Esophagus squamous epithelium (tissue), 5 donors: ENCODE results near the gene FSTL4. TPM values are rescaled to one million over a fixed set of nuclear protein-coding genes. Genes with fewer than 3 reads are reported as not detected.

Experiments
- DNase-seq: peaks from one replicate; lab custom pipeline; 2025; lab: John Stamatoyannopoulos, UW
- H3K27ac ChIP-seq, 4 donors: fragments of 200-600 bp; sonication (generic); one replicate each; pipeline ENCODE4 v1.5.1; 2016 to 2019; ENCODE audit warnings: mild to moderate bottlenecking in 1 of 4
- H3K27me3 ChIP-seq, 4 donors: fragments of 200-600 bp; sonication (generic); 1 replicate in 3 of 4; 2 replicates in 1 of 4; pipeline versions ENCODE4 v1.5.1 to v1.6.0; 2017 to 2021; ENCODE audit warnings: antibody characterized with exemption in 1 of 4
- H3K36me3 ChIP-seq, 3 donors: fragments of 200-600 bp; sonication (generic); one replicate each; pipeline ENCODE4 v1.5.1; 2016 to 2019
- H3K4me1 ChIP-seq, 3 donors: fragments of 200-600 bp; sonication (generic); one replicate each; pipeline ENCODE4 v1.5.1; 2017 to 2019
- H3K4me3 ChIP-seq, 4 donors: fragments of 200-600 bp; sonication (generic); 1 replicate in 3 of 4; 2 replicates in 1 of 4; pipeline ENCODE4 v1.5.1; 2016 to 2019; ENCODE audit warnings: mild to moderate bottlenecking in 2 of 4, moderate library complexity in 1 of 4
- H3K9me3 ChIP-seq, 3 donors: fragments of 200-600 bp; sonication (generic); one replicate each; pipeline ENCODE4 v1.5.1; 2016 to 2019
- POLR2A ChIP-seq, 4 donors: fragments of 450-650 bp; IDR thresholded peaks; one replicate each; pipeline ENCODE4 v1.6.1; 2017; ENCODE audit warnings: antibody characterized with exemption in 4 of 4, mild to moderate bottlenecking in 4 of 4, moderate library complexity in 3 of 4
- WGBS, 2 donors: methylation state at CpG; one replicate each; pipeline ENCODE4 v1.1.5; 2018; 5-methylcytosine and 5-hydroxymethylcytosine counted together
- intact Hi-C: fragments of 100-400 bp; cut with DNase I; formaldehyde crosslinking; loops from one replicate; pipeline ENCODE4 v1.15.0; 2022
- total RNA-seq, 4 donors: library from RNA; depleted of rRNA; stranded (reverse); fragments of >200 nt; gene quantifications; one replicate each; pipeline ENCODE4 v1.1.0, GENCODE V29; 2016
- TF ChIP-seq, protein P1 (sequence below), 6 experiments: fragments of 450-650 bp in 4 of 6; fragments of 200-600 bp in 2 of 6; sonication (generic) in 2 of 6; IDR thresholded peaks; one replicate each; pipeline ENCODE4 v1.5.1; 2016 to 2019; ENCODE audit warnings: antibody characterized with exemption in 6 of 6, mild to moderate bottlenecking in 4 of 6, moderate library complexity in 4 of 6
- donor health status: DM: yes; HTN: yes; CAD: no.

Gene FSTL4
- total RNA-seq, 4 donors from 2014 or later = 0.53 to 4.1 (median 1.4) TPM

DNA sequence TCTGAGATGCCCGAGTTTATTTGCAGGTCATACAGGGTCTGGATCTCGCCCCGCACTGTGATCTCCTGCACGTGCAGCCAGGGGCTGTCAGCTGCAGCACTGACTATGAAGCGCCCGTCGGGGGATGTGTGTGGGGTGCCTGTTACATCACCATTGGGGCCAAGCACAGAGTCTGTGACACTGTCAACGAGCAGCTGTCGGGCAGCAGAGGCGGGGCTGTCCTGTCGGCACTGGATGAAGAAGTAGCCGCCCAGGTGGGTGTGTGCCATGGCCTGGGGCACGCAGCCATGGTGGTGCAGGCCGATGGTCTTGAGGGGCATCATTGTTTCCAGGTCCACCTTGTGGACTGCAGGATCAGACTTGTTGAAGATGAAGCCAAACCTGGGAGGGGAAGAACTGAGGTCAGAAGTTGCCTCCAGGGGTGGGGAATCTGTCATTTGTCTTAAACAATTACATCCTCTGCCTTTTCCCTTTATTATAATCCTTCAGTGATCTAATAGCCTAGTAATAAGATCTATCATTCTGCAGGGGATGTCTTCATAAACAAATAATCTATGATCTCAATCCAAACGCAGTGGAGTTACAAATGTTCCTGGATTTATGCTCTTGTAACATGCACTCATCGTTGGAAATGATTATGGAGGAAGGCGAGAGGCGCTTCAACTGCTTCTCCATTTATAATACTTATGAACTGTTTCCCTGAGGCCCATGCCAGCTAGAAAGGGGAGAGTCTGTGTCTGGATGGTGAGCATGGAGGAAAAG lies 412.7 kb downstream of the FSTL4 start:
- no peaks in the 10 kb centered on the region for H3K36me3 ChIP-seq
- peaks cover 0 to 11% (median 0%) of the 10 kb centered on the region in 4 donors for H3K27me3 ChIP-seq
- no peak overlapping the region for H3K4me3 ChIP-seq
- WGBS, 2 donors = 44 to 71% methylated on average over 4 to 7 of the region's 18 CpGs
- H3K9me3 ChIP-seq = no peaks in the 10 kb centered on the region
- TF ChIP-seq, protein P1, sequence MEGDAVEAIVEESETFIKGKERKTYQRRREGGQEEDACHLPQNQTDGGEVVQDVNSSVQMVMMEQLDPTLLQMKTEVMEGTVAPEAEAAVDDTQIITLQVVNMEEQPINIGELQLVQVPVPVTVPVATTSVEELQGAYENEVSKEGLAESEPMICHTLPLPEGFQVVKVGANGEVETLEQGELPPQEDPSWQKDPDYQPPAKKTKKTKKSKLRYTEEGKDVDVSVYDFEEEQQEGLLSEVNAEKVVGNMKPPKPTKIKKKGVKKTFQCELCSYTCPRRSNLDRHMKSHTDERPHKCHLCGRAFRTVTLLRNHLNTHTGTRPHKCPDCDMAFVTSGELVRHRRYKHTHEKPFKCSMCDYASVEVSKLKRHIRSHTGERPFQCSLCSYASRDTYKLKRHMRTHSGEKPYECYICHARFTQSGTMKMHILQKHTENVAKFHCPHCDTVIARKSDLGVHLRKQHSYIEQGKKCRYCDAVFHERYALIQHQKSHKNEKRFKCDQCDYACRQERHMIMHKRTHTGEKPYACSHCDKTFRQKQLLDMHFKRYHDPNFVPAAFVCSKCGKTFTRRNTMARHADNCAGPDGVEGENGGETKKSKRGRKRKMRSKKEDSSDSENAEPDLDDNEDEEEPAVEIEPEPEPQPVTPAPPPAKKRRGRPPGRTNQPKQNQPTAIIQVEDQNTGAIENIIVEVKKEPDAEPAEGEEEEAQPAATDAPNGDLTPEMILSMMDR (IDR thresholded peaks at IDR 0.05) = no peak
- TF ChIP-seq POLR2A (IDR thresholded peaks at IDR 0.05) = no peak
- no peak for DNase-seq
- no peaks in the 10 kb centered on the region for H3K4me1 ChIP-seq
- no peak overlapping the region for H3K27ac ChIP-seq
- intact Hi-C loops = no loop called here

DNA sequence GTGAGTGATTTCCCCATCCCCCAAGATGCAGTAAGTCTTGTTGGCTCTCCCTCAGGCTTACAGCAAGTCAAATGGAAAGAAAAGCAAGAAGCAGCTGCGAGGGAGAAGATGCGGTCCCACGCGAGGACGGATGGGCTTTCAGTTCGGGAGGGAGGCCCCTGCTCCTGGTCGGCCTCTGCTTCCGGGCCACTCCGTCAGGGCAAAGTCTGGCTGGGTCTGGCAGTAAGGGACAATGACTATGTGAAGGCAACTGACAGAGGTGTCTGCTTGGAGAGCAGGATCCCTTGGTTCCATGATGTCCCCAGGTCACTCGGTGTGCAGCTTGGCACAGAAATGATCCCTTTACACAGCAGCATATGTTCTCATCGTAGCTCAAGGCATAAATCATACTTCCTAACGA lies 413.8 kb downstream of the FSTL4 start:
- Histone ChIP-seq H3K4me1 (no peaks in the 10 kb centered on the region), H3K36me3 (no peaks in the 10 kb centered on the region), H3K4me3 (no peak overlapping the region), H3K27me3 (peaks cover 0 to 11% (median 0%) of the 10 kb centered on the region in 4 donors), H3K27ac (no peak overlapping the region), H3K9me3 (no peaks in the 10 kb centered on the region)
- 82 to 86% methylated on average over 9 to 12 of the region's 12 CpGs for WGBS, 2 donors
- DNase-seq = no peak
- TF ChIP-seq POLR2A (IDR thresholded peaks at IDR 0.05) = no peak
- TF ChIP-seq, protein P1 (IDR thresholded peaks at IDR 0.05) = no peak
- intact Hi-C loops = no loop called here

DNA sequence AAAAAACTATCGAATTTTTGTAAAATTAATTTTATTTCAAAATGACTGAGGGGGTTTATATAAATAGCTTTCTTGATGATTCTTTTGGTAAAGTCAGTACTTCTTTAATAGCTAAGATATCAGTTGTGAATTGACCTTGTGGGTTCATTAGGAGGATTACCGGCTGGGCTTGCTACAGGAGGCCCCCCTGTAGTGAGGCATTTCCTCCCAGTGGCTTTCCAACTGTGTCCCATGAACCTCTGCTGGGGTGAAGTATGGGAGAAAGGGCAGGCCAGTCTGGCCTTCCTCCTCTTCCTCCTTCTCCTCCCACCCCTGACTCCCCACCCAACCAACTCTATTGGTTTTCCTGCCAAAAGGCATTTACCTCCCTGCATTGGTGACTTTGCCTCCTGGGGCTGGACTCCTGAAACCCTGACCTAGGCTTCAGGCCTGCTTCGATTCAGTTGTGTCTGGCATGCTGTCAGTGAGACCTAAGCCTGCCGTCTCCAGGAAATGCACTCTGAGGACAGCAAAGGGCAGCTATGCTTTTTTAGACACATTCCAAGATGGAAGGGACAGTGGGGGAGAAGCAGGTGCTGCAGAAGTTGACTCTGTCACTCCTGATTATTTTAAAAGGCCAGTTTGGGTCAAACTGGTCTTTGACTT lies 415.8 kb downstream of the FSTL4 start:
- TF ChIP-seq POLR2A (IDR thresholded peaks at IDR 0.05) = no peak
- TF ChIP-seq, protein P1 (IDR thresholded peaks at IDR 0.05) = no peak
- Histone ChIP-seq H3K27ac (no peak overlapping the region), H3K4me1 (no peaks in the 10 kb centered on the region), H3K4me3 (no peak overlapping the region), H3K36me3 (no peaks in the 10 kb centered on the region), H3K27me3 (peaks cover 0 to 6% (median 0%) of the 10 kb centered on the region in 4 donors), H3K9me3 (no peaks in the 10 kb centered on the region)
- intact Hi-C loops = no loop called here
- WGBS, 2 donors = 71 to 75% methylated on average over 2 of the region's 4 CpGs
- DNase-seq = no peak

DNA sequence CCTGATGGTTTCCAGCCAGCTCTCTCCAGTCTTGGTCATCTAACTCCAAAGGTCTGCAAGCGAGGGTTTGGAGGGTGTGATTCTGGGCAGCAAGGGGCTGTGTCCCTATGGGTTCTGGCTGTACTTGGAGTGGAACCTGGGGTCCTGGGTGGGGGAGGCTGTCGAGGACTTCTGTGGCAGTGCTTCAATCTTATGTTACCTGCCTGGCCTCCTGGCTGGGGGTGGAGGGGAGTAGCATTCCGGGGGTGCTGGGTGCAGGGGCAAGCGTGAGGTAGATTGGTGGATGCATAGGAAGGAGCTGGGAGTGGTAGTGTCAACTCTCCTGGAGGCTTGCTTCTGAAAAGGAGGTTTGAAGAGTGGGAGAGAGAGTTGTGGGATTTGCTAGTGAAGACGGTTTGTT lies 417.1 kb downstream of the FSTL4 start:
- Histone ChIP-seq H3K4me1 (no peaks in the 10 kb centered on the region), H3K27me3 (no peaks in the 10 kb centered on the region), H3K36me3 (no peaks in the 10 kb centered on the region), H3K27ac (no peak overlapping the region), H3K4me3 (no peak overlapping the region), H3K9me3 (no peaks in the 10 kb centered on the region)
- no peak for DNase-seq
- TF ChIP-seq, protein P1 (IDR thresholded peaks at IDR 0.05) = no peak
- TF ChIP-seq POLR2A (IDR thresholded peaks at IDR 0.05) = no peak
- intact Hi-C loops = no loop called here
- 73% methylated on average over 1 to 4 of the region's 5 CpGs for WGBS, 2 donors

DNA sequence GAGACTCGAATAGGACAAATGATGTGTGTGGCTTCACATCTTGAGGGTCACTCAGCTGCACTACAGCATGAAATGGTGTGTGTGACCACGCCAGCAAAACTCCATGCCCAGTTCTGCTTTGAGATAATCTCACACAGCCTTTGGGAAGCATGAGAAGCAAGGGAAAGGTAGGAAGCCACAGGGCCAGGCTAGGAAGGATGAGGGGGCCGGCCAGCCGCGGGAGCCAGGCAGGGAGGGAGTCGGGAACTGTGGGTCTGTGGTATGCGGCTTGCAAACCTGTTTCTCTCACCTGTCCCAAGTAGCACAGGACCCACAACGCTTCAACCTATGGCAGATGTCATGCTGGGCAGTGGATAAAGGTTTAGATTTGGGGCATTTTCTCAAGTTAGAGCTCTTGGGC lies 418.5 kb downstream of the FSTL4 start:
- Histone ChIP-seq H3K4me3 (no peak overlapping the region), H3K27ac (no peak overlapping the region), H3K4me1 (no peaks in the 10 kb centered on the region), H3K27me3 (no peaks in the 10 kb centered on the region), H3K9me3 (no peaks in the 10 kb centered on the region), H3K36me3 (no peaks in the 10 kb centered on the region)
- no peak for DNase-seq
- whole genome bisulfite sequencing, 2 donors = 66 to 79% methylated on average over 7 to 8 of the region's 8 CpGs
- intact Hi-C loops = no loop called here
- no peak for TF ChIP-seq POLR2A (IDR thresholded peaks at IDR 0.05)
- TF ChIP-seq, protein P1 (IDR thresholded peaks at IDR 0.05) = no peak
